MM.1S (cell line): ENCODE data around the gene STYK1.

Source experiments
- DNase-seq: peaks from one replicate; pipeline ENCODE4 v3.0.0-alpha.2; 2015
- H2AFZ ChIP-seq: fragments of 300-600 bp; sonication (generic); 2 replicates; pipeline ENCODE4 v1.6.0; 2016; ENCODE audit warnings: antibody characterized with exemption, low read length
- H3F3A ChIP-seq: fragments of 300-600 bp; sonication (generic); 2 replicates; pipeline ENCODE4 v1.6.1; 2016; ENCODE audit warnings: mild to moderate bottlenecking, antibody characterized with exemption, low read length, moderate library complexity, mixed read lengths; ENCODE audit not compliant: insufficient read depth
- H3K27ac ChIP-seq: fragments of 300-600 bp; sonication (generic); 2 replicates; pipeline ENCODE4 v1.5.1; 2016; ENCODE audit warnings: mild to moderate bottlenecking, low read length
- H3K27me3 ChIP-seq: fragments of 300-600 bp; sonication (generic); replicated peaks from 2 replicates; pipeline ENCODE4 v1.6.0; 2016; ENCODE audit warnings: low read length; ENCODE audit not compliant: insufficient read depth
- H3K36me3 ChIP-seq: fragments of 300-600 bp; sonication (generic); replicated peaks from 2 replicates; pipeline ENCODE4 v1.6.1; 2016; ENCODE audit warnings: mild to moderate bottlenecking, low read length, mixed read lengths; ENCODE audit not compliant: insufficient read depth
- H3K4me1 ChIP-seq: fragments of 300-600 bp; sonication (generic); 2 replicates; pipeline ENCODE4 v1.6.1; 2016; ENCODE audit warnings: low read length, mixed read lengths
- H3K4me2 ChIP-seq: fragments of 300-600 bp; sonication (generic); 2 replicates; pipeline ENCODE4 v1.6.0; 2016; ENCODE audit warnings: low read depth, low read length
- H3K4me3 ChIP-seq: fragments of 300-600 bp; sonication (generic); 2 replicates; pipeline ENCODE4 v1.5.1; 2016; ENCODE audit warnings: low read length, mixed read lengths
- H3K79me2 ChIP-seq: fragments of 300-600 bp; sonication (generic); 2 replicates; pipeline ENCODE4 v1.6.1; 2016; ENCODE audit warnings: mixed run types, low read length, mixed read lengths
- H3K9ac ChIP-seq: fragments of 300-600 bp; sonication (generic); 2 replicates; pipeline ENCODE4 v1.6.1; 2016; ENCODE audit warnings: low read length, mixed read lengths
- H3K9me2 ChIP-seq: fragments of 300-600 bp; sonication (generic); replicated peaks from 2 replicates; pipeline ENCODE4 v1.6.1; 2016; ENCODE audit warnings: mild to moderate bottlenecking, low read length, mixed read lengths; ENCODE audit not compliant: insufficient read depth
- H3K9me3 ChIP-seq: fragments of 300-600 bp; sonication (generic); replicated peaks from 2 replicates; pipeline ENCODE4 v1.6.1; 2016; ENCODE audit warnings: mild to moderate bottlenecking, low read length, mixed read lengths; ENCODE audit not compliant: insufficient read depth
- H4K20me1 ChIP-seq: fragments of 300-600 bp; sonication (generic); 2 replicates; pipeline ENCODE4 v1.6.1; 2016; ENCODE audit warnings: mild to moderate bottlenecking, low read length, moderate library complexity, mixed read lengths; ENCODE audit not compliant: insufficient read depth
- EZH2 ChIP-seq: fragments of 300-600 bp; sonication (generic); optimal IDR thresholded peaks from 2 replicates; pipeline ENCODE3; 2017; ENCODE audit warnings: low read depth, mild to moderate bottlenecking, antibody characterized with exemption, low read length, mixed read lengths
- EZH2phosphoT487 ChIP-seq: fragments of 300-600 bp; sonication (generic); IDR thresholded peaks from 2 replicates; pipeline ENCODE4 v1.6.1; 2018; ENCODE audit warnings: antibody characterized with exemption, low read length
- TF ChIP-seq, protein P1 (sequence below): fragments of 300-600 bp; sonication (generic); IDR thresholded peaks from 2 replicates; pipeline ENCODE4 v1.5.1; 2016; ENCODE audit warnings: antibody characterized with exemption, low read length, mixed read lengths

The STYK1 gene

DNA sequence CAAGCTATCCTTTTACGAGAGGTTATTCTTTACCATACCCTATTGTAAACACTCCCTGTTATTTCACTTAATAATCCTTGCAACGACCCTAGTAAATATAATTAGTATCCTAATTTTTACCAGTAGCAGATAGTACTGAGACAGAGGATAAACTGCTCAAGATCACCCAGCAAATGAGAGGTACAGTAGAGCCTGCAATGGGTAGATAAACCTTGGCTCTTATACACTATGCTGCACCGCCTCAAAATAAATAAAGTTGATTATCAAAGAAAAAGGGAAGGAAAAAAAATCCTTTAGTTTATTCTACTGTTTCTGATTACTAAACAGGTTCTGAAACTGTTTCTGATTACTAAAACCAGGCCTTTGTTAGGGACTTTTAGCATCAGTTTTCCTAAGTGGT is 26.7 kb upstream of the STYK1 start:
- H3K4me1 ChIP-seq: peaks cover 4% of the 10 kb centered on the region
- TF ChIP-seq, protein P1, sequence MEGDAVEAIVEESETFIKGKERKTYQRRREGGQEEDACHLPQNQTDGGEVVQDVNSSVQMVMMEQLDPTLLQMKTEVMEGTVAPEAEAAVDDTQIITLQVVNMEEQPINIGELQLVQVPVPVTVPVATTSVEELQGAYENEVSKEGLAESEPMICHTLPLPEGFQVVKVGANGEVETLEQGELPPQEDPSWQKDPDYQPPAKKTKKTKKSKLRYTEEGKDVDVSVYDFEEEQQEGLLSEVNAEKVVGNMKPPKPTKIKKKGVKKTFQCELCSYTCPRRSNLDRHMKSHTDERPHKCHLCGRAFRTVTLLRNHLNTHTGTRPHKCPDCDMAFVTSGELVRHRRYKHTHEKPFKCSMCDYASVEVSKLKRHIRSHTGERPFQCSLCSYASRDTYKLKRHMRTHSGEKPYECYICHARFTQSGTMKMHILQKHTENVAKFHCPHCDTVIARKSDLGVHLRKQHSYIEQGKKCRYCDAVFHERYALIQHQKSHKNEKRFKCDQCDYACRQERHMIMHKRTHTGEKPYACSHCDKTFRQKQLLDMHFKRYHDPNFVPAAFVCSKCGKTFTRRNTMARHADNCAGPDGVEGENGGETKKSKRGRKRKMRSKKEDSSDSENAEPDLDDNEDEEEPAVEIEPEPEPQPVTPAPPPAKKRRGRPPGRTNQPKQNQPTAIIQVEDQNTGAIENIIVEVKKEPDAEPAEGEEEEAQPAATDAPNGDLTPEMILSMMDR: no peak
- TF ChIP-seq EZH2phosphoT487 (no peak), EZH2 (no peak)
- H3K4me2 ChIP-seq: peak overlapping the region; percentile 72

DNA sequence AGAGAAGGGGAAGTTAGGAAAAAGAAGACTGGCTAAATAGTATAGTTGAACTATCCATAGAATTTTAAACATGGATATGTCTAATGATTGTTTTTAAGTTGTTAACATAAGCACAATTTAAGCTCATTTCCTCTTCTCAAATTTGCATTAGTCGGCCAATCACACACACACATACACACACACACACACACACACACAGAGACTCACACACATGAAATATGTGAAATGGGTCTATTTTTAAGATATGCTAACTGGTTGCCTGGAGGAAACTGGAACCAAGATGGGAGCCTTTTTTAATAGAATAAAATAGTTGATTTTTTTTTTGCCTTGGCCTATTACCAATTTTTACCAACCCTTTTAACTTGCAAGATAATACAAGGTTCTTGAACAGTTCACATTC is 24.0 kb upstream of the STYK1 start:
- H3K27ac ChIP-seq: no peak overlapping the region
- H3K4me1 ChIP-seq: peaks cover 4% of the 10 kb centered on the region
- no peaks in the 10 kb centered on the region for H3K79me2 ChIP-seq
- no peak overlapping the region for H3K4me2 ChIP-seq
- TF ChIP-seq EZH2phosphoT487 (no peak), EZH2 (no peak)
- TF ChIP-seq, protein P1: no peak
- H4K20me1 ChIP-seq: no peaks in the 10 kb centered on the region
- no peaks in the 10 kb centered on the region for H3K9me3 ChIP-seq
- H3K27me3 ChIP-seq: no peaks in the 10 kb centered on the region
- no peaks in the 10 kb centered on the region for H3K9me2 ChIP-seq
- DNase-seq: no peak
- no peak overlapping the region for H3K4me3 ChIP-seq
- no peak overlapping the region for H2AFZ ChIP-seq
- peaks cover 9% of the 10 kb centered on the region; the same call in 1 of the 2 replicates for H3K36me3 ChIP-seq
- H3F3A ChIP-seq: peaks cover 12% of the 10 kb centered on the region
- no peak overlapping the region for H3K9ac ChIP-seq

More for the DNA sequence above, 26.7 kb upstream of the STYK1 start:
- no peaks in the 10 kb centered on the region for H3K9me2 ChIP-seq
- no peak overlapping the region for H2AFZ ChIP-seq
- no peak overlapping the region for H3K4me3 ChIP-seq
- H3K79me2 ChIP-seq: no peaks in the 10 kb centered on the region
- H4K20me1 ChIP-seq: no peaks in the 10 kb centered on the region
- no peaks in the 10 kb centered on the region for H3K9me3 ChIP-seq
- H3F3A ChIP-seq: peaks cover 12% of the 10 kb centered on the region
- no peak for DNase-seq
- H3K27me3 ChIP-seq: no peaks in the 10 kb centered on the region
- peaks cover 9% of the 10 kb centered on the region; the same call in 1 of the 2 replicates for H3K36me3 ChIP-seq
- H3K9ac ChIP-seq: no peak overlapping the region; the same call in 1 of the 2 replicates
- peak overlapping the region; percentile 53; the same call in 1 of the 2 replicates for H3K27ac ChIP-seq

DNA sequence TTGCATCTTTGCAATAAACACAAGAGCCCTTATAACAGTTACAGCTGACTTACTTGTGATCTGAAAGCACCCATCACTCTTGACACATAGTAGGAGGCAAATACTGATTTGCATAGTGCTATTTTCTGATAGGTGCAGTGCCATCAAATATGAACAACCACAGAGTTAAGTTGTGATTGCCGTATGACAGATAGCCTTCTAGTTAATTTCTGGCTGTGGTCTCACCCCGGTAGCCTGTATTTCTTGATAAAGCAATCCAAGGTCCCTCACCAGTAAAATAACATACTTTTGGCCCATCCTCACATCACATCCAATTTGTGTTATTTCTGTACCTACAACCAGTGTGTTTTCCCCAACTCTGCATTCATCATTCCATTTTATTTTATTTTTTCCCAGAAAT is 23.3 kb upstream of the STYK1 start:
- H3K4me2 ChIP-seq: no peak overlapping the region
- H3K9ac ChIP-seq: no peak overlapping the region
- H3K27ac ChIP-seq: no peak overlapping the region
- H3K4me1 ChIP-seq: peaks cover 4% of the 10 kb centered on the region
- no peak overlapping the region for H3K4me3 ChIP-seq
- H3K79me2 ChIP-seq: no peaks in the 10 kb centered on the region
- H4K20me1 ChIP-seq: no peaks in the 10 kb centered on the region
- peaks cover 9% of the 10 kb centered on the region; the same call in 1 of the 2 replicates for H3K36me3 ChIP-seq
- peaks cover 12% of the 10 kb centered on the region for H3F3A ChIP-seq
- H3K27me3 ChIP-seq: no peaks in the 10 kb centered on the region
- H3K9me3 ChIP-seq: no peaks in the 10 kb centered on the region
- TF ChIP-seq EZH2 (no peak), EZH2phosphoT487 (no peak)
- TF ChIP-seq, protein P1: no peak
- no peak overlapping the region for H2AFZ ChIP-seq
- H3K9me2 ChIP-seq: no peaks in the 10 kb centered on the region
- no peak for DNase-seq
